Measurements from ENCODE around the gene HAS3. TPM values are rescaled to one million over a fixed set of nuclear protein-coding genes. Genes with fewer than 3 reads are reported as not detected.

HAS3 gene
- total RNA-seq, 6 experiments from 2014 or later = 1.5 to 2.1 (median 1.5) TPM

DNA sequence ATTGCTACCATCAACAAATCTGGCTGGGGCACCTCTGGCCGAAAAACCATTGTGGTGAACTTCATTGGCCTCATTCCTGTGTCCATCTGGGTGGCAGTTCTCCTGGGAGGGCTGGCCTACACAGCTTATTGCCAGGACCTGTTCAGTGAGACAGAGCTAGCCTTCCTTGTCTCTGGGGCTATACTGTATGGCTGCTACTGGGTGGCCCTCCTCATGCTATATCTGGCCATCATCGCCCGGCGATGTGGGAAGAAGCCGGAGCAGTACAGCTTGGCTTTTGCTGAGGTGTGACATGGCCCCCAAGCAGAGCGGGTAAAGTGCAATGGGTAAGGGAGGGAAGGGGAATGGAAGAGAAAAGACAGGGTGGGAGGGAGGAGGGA lies 9.5 kb downstream of the HAS3 start:
- Mint-ChIP-seq H3K4me3 (no peak overlapping the region), H3K9me3 (no peaks in the 10 kb centered on the region), H3K27ac (no peak overlapping the region), H3K4me1 (ENCODE audit: low read depth) (no peaks in the 10 kb centered on the region), H3K36me3 (ENCODE audit: low read depth) (peaks cover 16% of the 10 kb centered on the region), H3K27me3 (ENCODE audit: insufficient read depth) (peaks cover 2% of the 10 kb centered on the region; the same call in 1 of the 2 replicates)
- no peak for DNase-seq
- TF ChIP-seq, protein P1, sequence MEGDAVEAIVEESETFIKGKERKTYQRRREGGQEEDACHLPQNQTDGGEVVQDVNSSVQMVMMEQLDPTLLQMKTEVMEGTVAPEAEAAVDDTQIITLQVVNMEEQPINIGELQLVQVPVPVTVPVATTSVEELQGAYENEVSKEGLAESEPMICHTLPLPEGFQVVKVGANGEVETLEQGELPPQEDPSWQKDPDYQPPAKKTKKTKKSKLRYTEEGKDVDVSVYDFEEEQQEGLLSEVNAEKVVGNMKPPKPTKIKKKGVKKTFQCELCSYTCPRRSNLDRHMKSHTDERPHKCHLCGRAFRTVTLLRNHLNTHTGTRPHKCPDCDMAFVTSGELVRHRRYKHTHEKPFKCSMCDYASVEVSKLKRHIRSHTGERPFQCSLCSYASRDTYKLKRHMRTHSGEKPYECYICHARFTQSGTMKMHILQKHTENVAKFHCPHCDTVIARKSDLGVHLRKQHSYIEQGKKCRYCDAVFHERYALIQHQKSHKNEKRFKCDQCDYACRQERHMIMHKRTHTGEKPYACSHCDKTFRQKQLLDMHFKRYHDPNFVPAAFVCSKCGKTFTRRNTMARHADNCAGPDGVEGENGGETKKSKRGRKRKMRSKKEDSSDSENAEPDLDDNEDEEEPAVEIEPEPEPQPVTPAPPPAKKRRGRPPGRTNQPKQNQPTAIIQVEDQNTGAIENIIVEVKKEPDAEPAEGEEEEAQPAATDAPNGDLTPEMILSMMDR (IDR thresholded peaks at IDR 0.05) = no peak

DNA sequence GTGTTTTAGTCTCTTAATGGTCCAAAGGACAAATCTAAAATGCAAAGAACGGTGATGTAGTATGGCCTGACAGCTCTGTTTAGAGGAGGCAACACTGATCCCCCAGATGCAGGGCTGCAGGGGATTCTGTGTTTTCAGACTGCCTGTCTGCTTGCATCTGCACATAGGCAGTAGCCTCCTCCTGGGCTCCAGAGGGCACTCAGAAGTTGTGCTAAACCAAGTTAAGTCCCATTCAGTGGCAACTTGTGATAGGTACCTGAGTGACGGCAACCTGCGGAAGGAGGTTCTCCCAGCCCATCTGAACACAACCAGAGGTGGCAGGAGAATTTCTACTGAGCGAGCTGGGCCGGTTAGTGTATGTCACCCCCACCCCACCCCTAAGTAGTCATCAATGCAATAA lies 9.9 kb downstream of the HAS3 start:
- TF ChIP-seq, protein P1 (IDR thresholded peaks at IDR 0.05) = no peak
- Mint-ChIP-seq H3K27ac (no peak overlapping the region), H3K4me1 (ENCODE audit: low read depth) (no peaks in the 10 kb centered on the region), H3K27me3 (ENCODE audit: insufficient read depth) (peaks cover 2% of the 10 kb centered on the region; the same call in 1 of the 2 replicates), H3K9me3 (no peaks in the 10 kb centered on the region), H3K4me3 (no peak overlapping the region), H3K36me3 (ENCODE audit: low read depth) (peaks cover 16% of the 10 kb centered on the region)
- no peak for DNase-seq

- H3K4me1 Mint-ChIP-seq (ENCODE audit: low read depth) = no peaks in the 10 kb centered on the region
- H3K4me3 Mint-ChIP-seq = no peak overlapping the region
- TF ChIP-seq, protein P1 (IDR thresholded peaks at IDR 0.05) = no peak
- H3K9me3 Mint-ChIP-seq = no peaks in the 10 kb centered on the region
- H3K27me3 Mint-ChIP-seq (ENCODE audit: insufficient read depth) = peaks cover 2% of the 10 kb centered on the region; the same call in 1 of the 2 replicates
- H3K27ac Mint-ChIP-seq = no peak overlapping the region
- DNase-seq = no peak
- peaks cover 16% of the 10 kb centered on the region for H3K36me3 Mint-ChIP-seq (ENCODE audit: low read depth)
These were observed 10.4 kb downstream of the HAS3 start for GRCh38 chr16:69115837-69116236.

- peaks cover 16% of the 10 kb centered on the region for H3K36me3 Mint-ChIP-seq (ENCODE audit: low read depth)
- DNase-seq = no peak
- TF ChIP-seq, protein P1 (IDR thresholded peaks at IDR 0.05) = no peak
- H3K4me1 Mint-ChIP-seq (ENCODE audit: low read depth) = no peaks in the 10 kb centered on the region
- H3K27ac Mint-ChIP-seq = no peak overlapping the region
- no peaks in the 10 kb centered on the region for H3K9me3 Mint-ChIP-seq
- peaks cover 2% of the 10 kb centered on the region; the same call in 1 of the 2 replicates for H3K27me3 Mint-ChIP-seq (ENCODE audit: insufficient read depth)
- H3K4me3 Mint-ChIP-seq = no peak overlapping the region
These were observed 10.9 kb downstream of the HAS3 start for GRCh38 chr16:69116256-69116875.

- no peaks in the 10 kb centered on the region for H3K4me1 Mint-ChIP-seq (ENCODE audit: low read depth)
These were observed 11.5 kb downstream of the HAS3 start for GRCh38 chr16:69116906-69117305.

More at GRCh38 chr16:69116906-69117305, 11.5 kb downstream of the HAS3 start:
- Mint-ChIP-seq H3K36me3 (ENCODE audit: low read depth) (peaks cover 16% of the 10 kb centered on the region), H3K4me3 (no peak overlapping the region), H3K9me3 (no peaks in the 10 kb centered on the region), H3K27ac (no peak overlapping the region), H3K27me3 (ENCODE audit: insufficient read depth) (peaks cover 2% of the 10 kb centered on the region; the same call in 1 of the 2 replicates)
- no peak for DNase-seq
- TF ChIP-seq, protein P1 (IDR thresholded peaks at IDR 0.05) = no peak
